IPS-18a (cell line): ENCODE data around the gene CYP27C1.

ENCODE experiments used
- H3K27ac ChIP-seq: one replicate; pipeline ENCODE4 v1.5.1; 2013; ENCODE audit warnings: low read length
- H3K27me3 ChIP-seq: one replicate; pipeline ENCODE4 v1.6.1; 2013; ENCODE audit warnings: mild to moderate bottlenecking, low read length; ENCODE audit not compliant: control insufficient read depth, insufficient read depth
- H3K36me3 ChIP-seq: one replicate; pipeline ENCODE4 v1.6.1; 2013; ENCODE audit warnings: low read depth, low read length; ENCODE audit not compliant: control insufficient read depth
- H3K4me1 ChIP-seq: one replicate; pipeline ENCODE4 v1.6.1; 2013; ENCODE audit warnings: low read depth, low read length; ENCODE audit not compliant: control insufficient read depth
- H3K4me3 ChIP-seq: one replicate; pipeline ENCODE4 v1.5.1; 2013; ENCODE audit warnings: low read length
- H3K9ac ChIP-seq: one replicate; pipeline ENCODE4 v1.6.1; 2013; ENCODE audit warnings: mild to moderate bottlenecking, low read length, moderate library complexity
- H3K9me3 ChIP-seq: one replicate; pipeline ENCODE4 v1.6.1; 2013; ENCODE audit warnings: low read depth, low read length; ENCODE audit not compliant: control insufficient read depth

Gene CYP27C1

GRCh38 chr2:127142663-127143630, 77.2 kb downstream of the CYP27C1 start:
- no peak overlapping the region for H3K27ac ChIP-seq
- no peak overlapping the region for H3K9ac ChIP-seq
- no peaks in the 10 kb centered on the region for H3K36me3 ChIP-seq

GRCh38 chr2:127140538-127140937, 79.6 kb downstream of the CYP27C1 start:
- H3K4me1 ChIP-seq: no peaks in the 10 kb centered on the region
- H3K9ac ChIP-seq: no peak overlapping the region
- H3K27ac ChIP-seq: no peak overlapping the region
- no peak overlapping the region for H3K4me3 ChIP-seq
- H3K36me3 ChIP-seq: no peaks in the 10 kb centered on the region
- H3K27me3 ChIP-seq: no peaks in the 10 kb centered on the region
- no peaks in the 10 kb centered on the region for H3K9me3 ChIP-seq

More at GRCh38 chr2:127142663-127143630, 77.2 kb downstream of the CYP27C1 start:
- Histone ChIP-seq H3K27me3 (no peaks in the 10 kb centered on the region), H3K4me1 (peaks cover 7% of the 10 kb centered on the region), H3K4me3 (no peak overlapping the region), H3K9me3 (no peaks in the 10 kb centered on the region)

GRCh38 chr2:127139766-127140165, 80.3 kb downstream of the CYP27C1 start:
- Histone ChIP-seq H3K9me3 (no peaks in the 10 kb centered on the region), H3K36me3 (no peaks in the 10 kb centered on the region), H3K27me3 (no peaks in the 10 kb centered on the region), H3K27ac (no peak overlapping the region), H3K4me1 (no peaks in the 10 kb centered on the region), H3K4me3 (no peak overlapping the region), H3K9ac (no peak overlapping the region)

- no peaks in the 10 kb centered on the region for H3K9me3 ChIP-seq
- H3K9ac ChIP-seq: no peak overlapping the region
- no peak overlapping the region for H3K4me3 ChIP-seq
- no peaks in the 10 kb centered on the region for H3K4me1 ChIP-seq
- H3K27me3 ChIP-seq: no peaks in the 10 kb centered on the region
- no peaks in the 10 kb centered on the region for H3K36me3 ChIP-seq
- H3K27ac ChIP-seq: no peak overlapping the region
Measured at GRCh38 chr2:127138281-127138680, 81.8 kb downstream of the CYP27C1 start.

GRCh38 chr2:127137741-127138140, 82.4 kb downstream of the CYP27C1 start:
- Histone ChIP-seq H3K27me3 (no peaks in the 10 kb centered on the region), H3K4me1 (no peaks in the 10 kb centered on the region)

GRCh38 chr2:127137225-127137624, 82.9 kb downstream of the CYP27C1 start:
- Histone ChIP-seq H3K4me3 (no peak overlapping the region), H3K27ac (no peak overlapping the region), H3K36me3 (no peaks in the 10 kb centered on the region), H3K9ac (no peak overlapping the region), H3K9me3 (no peaks in the 10 kb centered on the region), H3K4me1 (no peaks in the 10 kb centered on the region), H3K27me3 (no peaks in the 10 kb centered on the region)

More at GRCh38 chr2:127137741-127138140, 82.4 kb downstream of the CYP27C1 start:
- H3K27ac ChIP-seq: no peak overlapping the region
- H3K9me3 ChIP-seq: no peaks in the 10 kb centered on the region
- no peak overlapping the region for H3K9ac ChIP-seq
- H3K4me3 ChIP-seq: no peak overlapping the region
- H3K36me3 ChIP-seq: no peaks in the 10 kb centered on the region

- no peaks in the 10 kb centered on the region for H3K4me1 ChIP-seq
- no peak overlapping the region for H3K27ac ChIP-seq
- H3K4me3 ChIP-seq: no peak overlapping the region
- H3K36me3 ChIP-seq: no peaks in the 10 kb centered on the region
- H3K9ac ChIP-seq: no peak overlapping the region
- H3K27me3 ChIP-seq: no peaks in the 10 kb centered on the region
- no peaks in the 10 kb centered on the region for H3K9me3 ChIP-seq
Measured at GRCh38 chr2:127134833-127135830, 85.0 kb downstream of the CYP27C1 start.

GRCh38 chr2:127134235-127134634, 85.9 kb downstream of the CYP27C1 start:
- Histone ChIP-seq H3K9ac (no peak overlapping the region), H3K27ac (no peak overlapping the region), H3K36me3 (no peaks in the 10 kb centered on the region), H3K4me3 (no peak overlapping the region), H3K4me1 (no peaks in the 10 kb centered on the region), H3K9me3 (no peaks in the 10 kb centered on the region), H3K27me3 (no peaks in the 10 kb centered on the region)
